ENCODE data around the gene MACROH2A2. TPM values are rescaled to one million over a fixed set of nuclear protein-coding genes. Genes with fewer than 3 reads are reported as not detected.

MACROH2A2 gene
- total RNA-seq, result 41.2 and 44.4 TPM in 2 replicates

GRCh38 chr10:70052462-70053217 is at the start of gene MACROH2A2:
Gene MACROH2A2, plus strand, starts transcription at chr10:70052846. Its CDS starts 22,813 bp downstream, at chr10:70075659.

GRCh38 chr10:70132098-70133029 is 79.7 kb downstream of the MACROH2A2 start, which contains the start of gene AIFM2:
Gene AIFM2, minus strand, starts transcription at chr10:70132825. Its CDS starts 8,741 bp downstream, at chr10:70124084.

GRCh38 chr10:70146489-70147258 is 94.0 kb downstream of the MACROH2A2 start, which contains the start of gene TYSND1:
Gene TYSND1, minus strand, starts transcription at chr10:70146700. Its CDS starts 114 bp downstream, at chr10:70146586.

Other genes with a start within 250 kb of the MACROH2A2 start
- gene AIFM2, start 80.0 kb downstream of the MACROH2A2 start, total RNA-seq, result 1.2 and 2.5 TPM in 2 replicates
- 32.9 and 46.7 TPM in 2 replicates for gene TYSND1, start 93.9 kb downstream of the MACROH2A2 start, total RNA-seq
- 55.3 and 67.7 TPM in 2 replicates for gene SAR1A, start 117.7 kb downstream of the MACROH2A2 start, total RNA-seq
- gene PPA1, start 180.6 kb downstream of the MACROH2A2 start, total RNA-seq, result 212 and 230 TPM in 2 replicates
- gene NPFFR1, start 231.2 kb downstream of the MACROH2A2 start, total RNA-seq, result not detected in 2 replicates